Dedifferentiated amniotic fluid mesenchymal stem cell (primary cell): ENCODE data around the gene PTPRT.
"Not testable (repeated sequence)": the region's sequence is repeated elsewhere in the genome, so short reads cannot be mapped to it uniquely, and the experiment has no call there.

ENCODE experiments used
- DNase-seq: peaks from one replicate; pipeline ENCODE4 v3.0.0-alpha.2; 2016; ENCODE audit errors: extremely low spot score

PTPRT gene

GRCh38 chr20:42294976-42295375, 894.7 kb downstream of the PTPRT start:
- no peak for DNase-seq

- no peak for DNase-seq
Observed at GRCh38 chr20:42281801-42282200, 907.9 kb downstream of the PTPRT start.

GRCh38 chr20:42276718-42277602, 912.7 kb downstream of the PTPRT start:
- no peak for DNase-seq

DNA sequence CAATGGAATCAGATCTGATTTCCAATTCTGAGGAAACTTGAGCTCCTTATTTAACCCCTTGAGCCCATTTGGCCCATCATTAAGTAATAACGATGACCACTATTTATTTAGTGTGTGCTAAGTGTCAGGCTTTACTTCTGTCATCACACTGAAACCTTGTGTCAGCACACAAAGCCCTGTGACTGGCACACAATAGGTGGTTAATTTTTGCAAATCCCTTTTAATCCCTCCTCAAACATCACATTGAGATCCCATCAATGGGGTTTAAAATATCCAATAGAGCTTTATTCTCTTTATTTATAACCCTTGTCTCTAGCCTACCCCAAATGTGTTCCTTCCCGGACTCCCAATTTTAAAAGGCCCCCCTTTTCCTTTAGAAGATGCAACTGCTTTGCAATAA, 914.7 kb downstream of the PTPRT start:
- DNase-seq: no peak

GRCh38 chr20:42272516-42272915, 917.2 kb downstream of the PTPRT start:
- no peak for DNase-seq

DNA sequence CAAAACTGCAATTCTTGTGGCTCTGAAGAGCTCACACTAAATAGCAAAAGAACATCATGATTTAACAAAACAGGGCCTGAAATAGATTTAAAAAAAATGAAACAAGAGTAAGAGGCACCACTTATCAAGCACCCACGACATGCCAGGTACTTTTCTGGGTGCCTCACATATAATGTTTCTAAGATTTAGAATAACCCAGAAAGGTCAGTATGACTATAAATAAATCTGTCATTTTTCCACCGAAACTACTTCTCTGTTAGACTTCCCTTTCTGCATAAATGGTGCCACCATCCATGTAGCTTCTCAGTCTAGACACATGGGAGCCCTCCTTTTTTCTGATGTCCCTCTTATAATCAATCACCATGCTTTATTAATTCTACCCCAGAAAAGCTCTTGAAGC, 919.2 kb downstream of the PTPRT start:
- no peak for DNase-seq

- no peak for DNase-seq
Observed at GRCh38 chr20:42267793-42268384, 921.8 kb downstream of the PTPRT start.

DNA sequence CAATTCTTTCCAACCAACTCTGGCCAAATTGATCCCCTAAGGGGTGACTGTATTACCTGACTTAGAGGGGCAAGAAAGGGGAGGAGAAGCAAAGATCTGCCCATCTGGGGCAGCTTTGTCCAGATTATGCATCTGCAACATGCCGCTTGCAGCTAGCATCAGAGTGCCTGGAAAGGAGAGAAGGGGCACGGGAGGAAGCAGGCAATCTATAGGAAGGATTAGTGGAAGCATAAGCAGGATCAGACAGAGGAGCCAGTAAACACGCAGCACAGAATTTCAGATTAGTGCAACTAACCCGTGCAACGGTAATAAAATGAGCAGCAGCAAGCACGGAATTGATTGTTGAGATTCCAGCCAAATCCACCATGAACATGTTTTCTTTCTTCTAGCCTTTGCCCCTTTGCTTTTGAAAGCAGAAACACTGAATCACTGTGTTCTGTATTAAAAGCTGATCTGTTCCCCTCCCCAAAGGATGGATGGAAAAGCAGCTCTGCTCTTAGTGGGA, 927.9 kb downstream of the PTPRT start:
- no peak for DNase-seq

DNA sequence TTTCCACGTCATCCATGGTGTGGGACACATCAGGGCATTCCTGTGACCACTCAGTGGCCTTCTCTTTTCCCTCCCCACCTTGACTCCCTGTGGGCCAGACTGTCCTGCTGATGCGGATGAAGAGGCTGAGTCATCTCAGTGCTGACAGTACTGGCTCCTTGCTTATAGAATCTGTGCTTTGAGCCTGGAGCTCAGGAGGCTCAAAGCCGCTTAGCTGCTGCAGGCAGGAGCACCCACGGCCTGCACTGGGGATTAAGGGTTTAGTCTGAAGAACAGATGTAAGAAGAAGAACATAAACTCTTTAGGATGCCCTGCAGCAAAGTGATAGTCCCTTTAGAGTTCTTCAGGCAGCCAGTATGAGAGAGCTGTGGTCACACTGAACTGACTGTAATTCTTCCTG, 929.5 kb downstream of the PTPRT start:
- no peak for DNase-seq

- no peak for DNase-seq
Observed at GRCh38 chr20:42259389-42259788, 930.3 kb downstream of the PTPRT start.

GRCh38 chr20:42258564-42259302, 931.0 kb downstream of the PTPRT start:
- DNase-seq: no peak

DNA sequence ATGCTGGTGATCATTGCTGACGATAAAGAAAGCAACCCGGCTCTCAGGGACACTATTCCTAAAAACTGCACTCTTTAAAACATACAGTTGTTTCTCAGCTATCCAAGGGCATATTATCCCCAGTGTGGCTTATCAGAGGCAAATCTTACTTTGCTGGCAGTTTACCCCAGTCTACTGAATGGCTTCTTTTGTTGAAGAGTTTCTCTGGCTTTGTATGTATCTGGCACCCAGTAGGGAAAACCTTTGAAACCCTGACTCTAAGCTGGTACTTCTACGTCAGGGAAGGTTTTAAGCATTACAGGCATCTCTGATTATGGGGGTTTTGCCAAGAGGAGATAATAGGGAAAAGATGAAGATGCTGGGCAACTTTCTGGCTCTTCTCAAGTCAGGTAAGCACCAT, 933.9 kb downstream of the PTPRT start:
- no peak for DNase-seq

DNA sequence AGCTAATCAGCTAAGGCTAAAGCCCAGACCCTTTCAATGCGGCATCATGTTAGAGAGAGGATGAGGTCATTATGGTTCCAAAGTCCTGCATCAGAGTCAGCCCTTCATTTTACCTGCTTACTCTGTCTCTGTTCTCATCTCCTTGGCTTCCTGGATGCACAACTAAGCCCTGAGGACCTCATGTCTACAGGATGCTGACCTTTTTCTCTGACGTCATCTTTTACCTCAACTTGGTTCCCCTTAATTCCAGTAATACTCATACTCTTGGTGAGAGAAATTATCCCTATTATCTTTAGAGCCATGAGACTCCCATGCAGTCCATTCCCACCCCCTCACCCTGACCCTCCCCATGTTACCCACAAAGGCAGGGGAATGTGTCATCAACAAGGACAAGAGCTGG, 935.0 kb downstream of the PTPRT start:
- no peak for DNase-seq

DNA sequence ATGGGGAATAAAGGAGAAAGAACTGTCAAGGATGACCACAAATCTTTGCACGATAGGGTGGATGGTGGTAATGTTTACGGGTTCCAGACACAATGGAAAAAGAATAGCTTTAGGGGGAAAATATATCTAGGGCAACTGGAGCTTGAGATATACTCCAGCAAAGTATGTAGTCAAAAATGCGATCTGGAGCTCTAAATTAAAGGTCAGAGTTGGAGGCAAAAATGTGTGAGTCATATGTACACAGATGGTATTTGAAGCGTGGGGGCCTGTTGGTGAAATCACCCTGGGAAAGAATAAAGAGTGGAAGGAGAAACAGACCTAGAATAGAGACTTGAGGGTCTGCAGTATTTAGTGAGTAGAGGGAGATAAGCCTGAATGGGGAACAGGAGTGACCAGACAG, 937.6 kb downstream of the PTPRT start:
- no peak for DNase-seq

GRCh38 chr20:42218621-42219374, 970.9 kb downstream of the PTPRT start:
- DNase-seq: no peak

DNA sequence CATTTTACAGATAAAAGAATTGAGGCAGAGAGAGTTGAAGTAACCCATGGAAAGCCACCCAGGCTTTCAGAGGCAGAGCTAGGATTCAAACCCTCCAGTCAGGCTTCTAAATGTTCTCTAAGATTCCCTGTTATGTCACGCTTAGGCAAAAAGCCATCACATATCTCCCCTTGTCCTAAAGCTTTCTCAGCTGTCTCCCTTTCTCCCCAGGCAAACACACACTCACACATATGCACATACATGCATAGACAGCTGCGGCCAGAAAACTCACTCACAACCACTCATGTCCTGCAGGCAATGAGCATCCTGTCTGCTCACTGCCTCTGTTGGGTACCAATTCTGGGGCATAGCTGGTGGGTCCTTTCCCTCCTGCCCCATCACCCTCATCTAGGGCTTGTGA, 975.6 kb downstream of the PTPRT start:
- no peak for DNase-seq

- no peak for DNase-seq
Observed at GRCh38 chr20:42212391-42212790, 977.3 kb downstream of the PTPRT start.

DNA sequence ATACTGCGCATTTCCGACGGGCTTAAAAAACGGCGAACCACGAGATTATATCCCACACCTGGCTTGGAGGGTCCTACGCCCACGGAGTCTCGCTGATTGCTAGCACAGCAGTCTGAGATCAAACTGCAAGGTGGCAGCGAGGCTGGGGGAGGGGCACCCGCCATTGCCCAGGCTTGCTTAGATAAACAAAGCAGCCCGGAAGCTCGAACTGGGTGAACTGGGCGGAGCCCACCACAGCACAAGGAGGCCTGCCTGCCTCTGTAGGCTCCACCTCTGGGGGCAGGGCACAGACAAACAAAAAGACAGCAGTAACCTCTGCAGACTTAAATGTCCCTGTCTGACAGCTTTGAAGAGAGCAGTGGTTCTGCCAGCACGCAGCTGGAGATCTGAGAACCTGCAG, 983.1 kb downstream of the PTPRT start:
- DNase-seq: not testable (repeated sequence)

- DNase-seq: no peak
Observed at GRCh38 chr20:42204109-42204660, 985.5 kb downstream of the PTPRT start.

DNA sequence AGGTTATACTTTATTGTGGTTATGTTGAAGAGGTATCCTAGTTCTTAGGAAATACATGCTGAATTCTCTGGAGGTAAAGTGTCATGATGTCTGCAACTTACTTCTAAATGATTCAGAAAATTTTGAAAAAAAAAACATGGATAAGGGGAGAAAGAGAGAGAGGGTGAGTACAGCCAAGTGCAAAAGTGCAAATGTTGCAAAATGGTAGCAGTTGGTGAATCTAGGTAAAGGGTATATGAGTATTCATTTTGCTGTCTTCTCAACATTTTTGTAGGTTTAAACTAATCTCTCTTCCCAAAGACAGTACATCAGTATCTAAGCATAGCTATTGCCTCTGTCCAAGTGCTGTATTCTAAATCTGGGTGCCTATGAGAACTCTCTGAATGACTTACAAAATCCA, 992.1 kb downstream of the PTPRT start:
- DNase-seq: no peak

DNA sequence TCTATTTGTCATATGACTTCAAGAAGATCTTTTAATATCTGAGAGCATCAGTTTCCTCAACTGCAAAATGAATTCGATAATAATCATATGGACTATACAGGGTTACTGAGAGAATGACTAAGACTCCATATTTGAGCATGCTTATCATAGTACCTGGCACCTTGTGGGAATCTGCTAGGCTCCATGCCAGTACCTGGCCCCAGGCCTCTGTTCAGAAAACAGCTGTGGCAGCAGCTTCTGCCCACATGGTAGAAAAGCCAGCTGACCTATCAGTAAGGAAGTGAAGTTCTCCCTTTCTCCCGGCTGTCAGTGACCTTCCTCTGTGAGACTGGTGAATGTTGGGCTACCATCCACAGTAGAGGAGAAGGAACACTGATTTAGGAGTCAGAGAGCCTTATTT, 996.6 kb downstream of the PTPRT start:
- no peak for DNase-seq

DNA sequence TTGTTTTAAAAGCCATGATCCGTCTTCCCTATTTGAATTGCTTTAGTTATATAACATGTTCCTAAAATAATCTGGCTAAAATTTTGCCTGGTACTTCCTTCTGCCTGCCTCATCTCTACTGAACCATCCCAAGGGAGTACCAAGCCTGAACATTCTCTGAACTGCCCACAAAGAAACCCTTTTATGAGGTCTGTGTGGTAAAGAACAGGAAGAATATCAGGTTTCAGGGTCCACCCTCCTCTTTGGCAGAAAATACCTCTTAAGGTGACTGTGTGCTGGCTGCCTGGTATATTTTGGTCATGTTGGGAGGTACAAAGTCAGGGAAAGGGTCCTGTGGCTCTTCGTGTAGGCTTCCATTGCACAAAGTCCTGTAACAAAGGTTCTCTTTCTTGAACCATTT, 997.4 kb downstream of the PTPRT start:
- DNase-seq: no peak
